ENCODE results near the gene MAMDC2.

Gene MAMDC2

GRCh38 chr9:70007831-70008230 lies 35.8 kb upstream of the MAMDC2 start:
- Histone ChIP-seq H3K18ac (ENCODE audit: low read length) (no peak overlapping the region), H3K79me1 (ENCODE audit: low read depth, low read length) (no peaks in the 10 kb centered on the region), H3K9me3 (replicated peaks in 1 of 2; ENCODE audit: control insufficient read depth in 2 of 2, insufficient read depth in 1 of 2, low read depth in 1 of 2, low read length in 2 of 2) (no peaks in the 10 kb centered on the region), H3K36me3 (replicated peaks in 1 of 2; ENCODE audit: control insufficient read depth in 2 of 2, insufficient read depth in 2 of 2, low read length in 2 of 2) (no peaks in the 10 kb centered on the region), H3K9ac (ENCODE audit: low read depth, low read length, poor library complexity) (no peak overlapping the region), H3K23ac (ENCODE audit: low read depth, low read length, poor library complexity) (no peak overlapping the region), H2BK120ac (ENCODE audit: low read depth, low read length) (no peak overlapping the region), H2BK15ac (ENCODE audit: low read length) (no peak overlapping the region), H4K91ac (ENCODE audit: low read depth, low read length, poor library complexity) (no peak overlapping the region), H3K4ac (ENCODE audit: low read length) (no peak overlapping the region), H2AK5ac (ENCODE audit: low read depth, low read length) (no peak overlapping the region), H3K27ac (replicated peaks; ENCODE audit: low read length) (no peak overlapping the region), H3K4me1 (ENCODE audit: control insufficient read depth in 2 of 2, insufficient read depth in 1 of 2, low read depth in 1 of 2, low read length in 2 of 2) (peaks cover 0 to 1% of the 10 kb centered on the region in 2 donors), H3K4me2 (ENCODE audit: insufficient read depth, low read length, poor library complexity, severe bottlenecking) (no peak overlapping the region), H4K8ac (ENCODE audit: low read depth, low read length) (no peak overlapping the region), H2AFZ (ENCODE audit: low read length) (no peak overlapping the region), H2BK5ac (ENCODE audit: low read length) (no peak overlapping the region), H2BK12ac (ENCODE audit: low read length) (no peak overlapping the region), H3K4me3 (ENCODE audit: low read length in 2 of 2) (no peak overlapping the region), H3K27me3 (ENCODE audit: control insufficient read depth in 3 of 3, insufficient read depth in 3 of 3, low read depth in 1 of 3, low read length in 3 of 3) (no peaks in the 10 kb centered on the region), H3K14ac (ENCODE audit: low read length) (no peak overlapping the region)
- WGBS, 2 donors (ENCODE audit: extremely low coverage in 2 of 2, insufficient read length in 2 of 2, insufficient replicate concordance in 1 of 2) = no CpG with 5 or more reads among the region's 2 CpGs
- no peak for DNase-seq (ENCODE audit: low spot score)

- no peak overlapping the region for H2BK15ac ChIP-seq (ENCODE audit: low read length)
- no CpG with 5 or more reads among the region's 3 CpGs for WGBS, 2 donors (ENCODE audit: extremely low coverage in 2 of 2, insufficient read length in 2 of 2, insufficient replicate concordance in 1 of 2)
Measured at GRCh38 chr9:70010015-70010414, 33.6 kb upstream of the MAMDC2 start.

GRCh38 chr9:70011366-70011765 lies 32.3 kb upstream of the MAMDC2 start:
- Histone ChIP-seq H3K27ac (replicated peaks; ENCODE audit: low read length) (no peak overlapping the region), H2BK15ac (ENCODE audit: low read length) (no peak overlapping the region)
- DNase-seq (ENCODE audit: low spot score) = no peak

More at GRCh38 chr9:70010015-70010414, 33.6 kb upstream of the MAMDC2 start:
- H3K4ac ChIP-seq (ENCODE audit: low read length) = no peak overlapping the region
- no peak overlapping the region for H3K18ac ChIP-seq (ENCODE audit: low read length)
- DNase-seq (ENCODE audit: low spot score) = no peak
- no peak overlapping the region for H2BK5ac ChIP-seq (ENCODE audit: low read length)
- H2BK12ac ChIP-seq (ENCODE audit: low read length) = no peak overlapping the region
- H4K8ac ChIP-seq (ENCODE audit: low read depth, low read length) = no peak overlapping the region
- H3K27ac ChIP-seq (replicated peaks; ENCODE audit: low read length) = no peak overlapping the region
- no peak overlapping the region for H3K4me3 ChIP-seq (ENCODE audit: low read length in 2 of 2)
- H3K23ac ChIP-seq (ENCODE audit: low read depth, low read length, poor library complexity) = no peak overlapping the region
- H3K4me1 ChIP-seq (ENCODE audit: control insufficient read depth in 2 of 2, insufficient read depth in 1 of 2, low read depth in 1 of 2, low read length in 2 of 2) = peaks cover 0 to 1% of the 10 kb centered on the region in 2 donors
- no peak overlapping the region for H3K4me2 ChIP-seq (ENCODE audit: insufficient read depth, low read length, poor library complexity, severe bottlenecking)
- no peak overlapping the region for H2BK120ac ChIP-seq (ENCODE audit: low read depth, low read length)
- H3K14ac ChIP-seq (ENCODE audit: low read length) = no peak overlapping the region
- H2AFZ ChIP-seq (ENCODE audit: low read length) = no peak overlapping the region
- no peaks in the 10 kb centered on the region for H3K79me1 ChIP-seq (ENCODE audit: low read depth, low read length)
- H3K27me3 ChIP-seq (ENCODE audit: control insufficient read depth in 3 of 3, insufficient read depth in 3 of 3, low read depth in 1 of 3, low read length in 3 of 3) = no peaks in the 10 kb centered on the region
- no peaks in the 10 kb centered on the region for H3K9me3 ChIP-seq (replicated peaks in 1 of 2; ENCODE audit: control insufficient read depth in 2 of 2, insufficient read depth in 1 of 2, low read depth in 1 of 2, low read length in 2 of 2)
- no peak overlapping the region for H4K91ac ChIP-seq (ENCODE audit: low read depth, low read length, poor library complexity)
- H3K9ac ChIP-seq (ENCODE audit: low read depth, low read length, poor library complexity) = no peak overlapping the region
- H2AK5ac ChIP-seq (ENCODE audit: low read depth, low read length) = no peak overlapping the region
- no peaks in the 10 kb centered on the region for H3K36me3 ChIP-seq (replicated peaks in 1 of 2; ENCODE audit: control insufficient read depth in 2 of 2, insufficient read depth in 2 of 2, low read length in 2 of 2)

DNA sequence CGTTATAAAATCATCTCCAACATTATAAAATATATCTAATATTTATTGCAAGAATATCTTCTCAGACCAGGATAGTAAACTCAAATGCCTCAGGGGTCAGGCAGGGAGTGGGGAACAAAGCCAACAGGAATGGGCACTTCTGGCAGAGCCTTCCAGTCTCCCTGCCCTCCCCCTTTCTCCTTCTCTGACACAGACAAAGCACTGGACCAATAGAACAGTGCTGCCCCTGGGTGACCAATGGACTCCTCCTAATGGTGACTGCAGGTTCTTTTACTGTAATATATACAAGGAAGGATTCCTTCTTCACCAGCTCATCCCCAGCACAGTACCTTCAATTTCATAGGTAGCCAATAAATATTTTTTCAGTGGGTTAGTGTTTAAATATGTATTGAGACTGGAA lies 31.1 kb upstream of the MAMDC2 start:
- no peak overlapping the region for H3K14ac ChIP-seq (ENCODE audit: low read length)
- H3K9ac ChIP-seq (ENCODE audit: low read depth, low read length, poor library complexity) = no peak overlapping the region
- no peaks in the 10 kb centered on the region for H3K9me3 ChIP-seq (replicated peaks in 1 of 2; ENCODE audit: control insufficient read depth in 2 of 2, insufficient read depth in 1 of 2, low read depth in 1 of 2, low read length in 2 of 2)
- H2BK5ac ChIP-seq (ENCODE audit: low read length) = no peak overlapping the region
- no peak overlapping the region for H2BK120ac ChIP-seq (ENCODE audit: low read depth, low read length)
- H4K8ac ChIP-seq (ENCODE audit: low read depth, low read length) = no peak overlapping the region
- H3K27ac ChIP-seq (replicated peaks; ENCODE audit: low read length) = no peak overlapping the region
- no peak overlapping the region for H3K23ac ChIP-seq (ENCODE audit: low read depth, low read length, poor library complexity)
- H3K4me3 ChIP-seq (ENCODE audit: low read length in 2 of 2) = no peak overlapping the region
- H3K4me1 ChIP-seq (ENCODE audit: control insufficient read depth in 2 of 2, insufficient read depth in 1 of 2, low read depth in 1 of 2, low read length in 2 of 2) = peaks cover 0 to 1% of the 10 kb centered on the region in 2 donors
- H2BK12ac ChIP-seq (ENCODE audit: low read length) = no peak overlapping the region
- H2AK5ac ChIP-seq (ENCODE audit: low read depth, low read length) = no peak overlapping the region
- H2AFZ ChIP-seq (ENCODE audit: low read length) = no peak overlapping the region
- no peak overlapping the region for H3K18ac ChIP-seq (ENCODE audit: low read length)
- no peaks in the 10 kb centered on the region for H3K27me3 ChIP-seq (ENCODE audit: control insufficient read depth in 3 of 3, insufficient read depth in 3 of 3, low read depth in 1 of 3, low read length in 3 of 3)
- H2BK15ac ChIP-seq (ENCODE audit: low read length) = no peak overlapping the region
- no peaks in the 10 kb centered on the region for H3K36me3 ChIP-seq (replicated peaks in 1 of 2; ENCODE audit: control insufficient read depth in 2 of 2, insufficient read depth in 2 of 2, low read length in 2 of 2)
- no peak for DNase-seq (ENCODE audit: low spot score)
- H4K91ac ChIP-seq (ENCODE audit: low read depth, low read length, poor library complexity) = no peak overlapping the region
- no peak overlapping the region for H3K4me2 ChIP-seq (ENCODE audit: insufficient read depth, low read length, poor library complexity, severe bottlenecking)
- no CpG with 5 or more reads among the region's 1 CpG for WGBS, 2 donors (ENCODE audit: extremely low coverage in 2 of 2, insufficient read length in 2 of 2, insufficient replicate concordance in 1 of 2)
- no peak overlapping the region for H3K4ac ChIP-seq (ENCODE audit: low read length)
- no peaks in the 10 kb centered on the region for H3K79me1 ChIP-seq (ENCODE audit: low read depth, low read length)

More at GRCh38 chr9:70011366-70011765, 32.3 kb upstream of the MAMDC2 start:
- Histone ChIP-seq H3K4me3 (ENCODE audit: low read length in 2 of 2) (no peak overlapping the region), H3K18ac (ENCODE audit: low read length) (no peak overlapping the region), H2BK5ac (ENCODE audit: low read length) (no peak overlapping the region), H3K79me1 (ENCODE audit: low read depth, low read length) (no peaks in the 10 kb centered on the region), H4K91ac (ENCODE audit: low read depth, low read length, poor library complexity) (no peak overlapping the region), H3K27me3 (ENCODE audit: control insufficient read depth in 3 of 3, insufficient read depth in 3 of 3, low read depth in 1 of 3, low read length in 3 of 3) (no peaks in the 10 kb centered on the region), H2BK12ac (ENCODE audit: low read length) (no peak overlapping the region), H3K14ac (ENCODE audit: low read length) (no peak overlapping the region), H3K36me3 (replicated peaks in 1 of 2; ENCODE audit: control insufficient read depth in 2 of 2, insufficient read depth in 2 of 2, low read length in 2 of 2) (no peaks in the 10 kb centered on the region), H2AFZ (ENCODE audit: low read length) (no peak overlapping the region), H2AK5ac (ENCODE audit: low read depth, low read length) (no peak overlapping the region), H3K4ac (ENCODE audit: low read length) (no peak overlapping the region), H2BK120ac (ENCODE audit: low read depth, low read length) (no peak overlapping the region), H3K4me1 (ENCODE audit: control insufficient read depth in 2 of 2, insufficient read depth in 1 of 2, low read depth in 1 of 2, low read length in 2 of 2) (peaks cover 0 to 1% of the 10 kb centered on the region in 2 donors), H3K9me3 (replicated peaks in 1 of 2; ENCODE audit: control insufficient read depth in 2 of 2, insufficient read depth in 1 of 2, low read depth in 1 of 2, low read length in 2 of 2) (no peaks in the 10 kb centered on the region), H4K8ac (ENCODE audit: low read depth, low read length) (no peak overlapping the region), H3K23ac (ENCODE audit: low read depth, low read length, poor library complexity) (no peak overlapping the region), H3K4me2 (ENCODE audit: insufficient read depth, low read length, poor library complexity, severe bottlenecking) (no peak overlapping the region), H3K9ac (ENCODE audit: low read depth, low read length, poor library complexity) (no peak overlapping the region)
- WGBS, 2 donors (ENCODE audit: extremely low coverage in 2 of 2, insufficient read length in 2 of 2, insufficient replicate concordance in 1 of 2) = no CpG with 5 or more reads among the region's 1 CpG
